ENCODE measurements around the gene YWHAE.
"Not testable (repeated sequence)": the region's sequence is repeated elsewhere in the genome, so short reads cannot be mapped to it uniquely, and the experiment has no call there.

Gene YWHAE

DNA sequence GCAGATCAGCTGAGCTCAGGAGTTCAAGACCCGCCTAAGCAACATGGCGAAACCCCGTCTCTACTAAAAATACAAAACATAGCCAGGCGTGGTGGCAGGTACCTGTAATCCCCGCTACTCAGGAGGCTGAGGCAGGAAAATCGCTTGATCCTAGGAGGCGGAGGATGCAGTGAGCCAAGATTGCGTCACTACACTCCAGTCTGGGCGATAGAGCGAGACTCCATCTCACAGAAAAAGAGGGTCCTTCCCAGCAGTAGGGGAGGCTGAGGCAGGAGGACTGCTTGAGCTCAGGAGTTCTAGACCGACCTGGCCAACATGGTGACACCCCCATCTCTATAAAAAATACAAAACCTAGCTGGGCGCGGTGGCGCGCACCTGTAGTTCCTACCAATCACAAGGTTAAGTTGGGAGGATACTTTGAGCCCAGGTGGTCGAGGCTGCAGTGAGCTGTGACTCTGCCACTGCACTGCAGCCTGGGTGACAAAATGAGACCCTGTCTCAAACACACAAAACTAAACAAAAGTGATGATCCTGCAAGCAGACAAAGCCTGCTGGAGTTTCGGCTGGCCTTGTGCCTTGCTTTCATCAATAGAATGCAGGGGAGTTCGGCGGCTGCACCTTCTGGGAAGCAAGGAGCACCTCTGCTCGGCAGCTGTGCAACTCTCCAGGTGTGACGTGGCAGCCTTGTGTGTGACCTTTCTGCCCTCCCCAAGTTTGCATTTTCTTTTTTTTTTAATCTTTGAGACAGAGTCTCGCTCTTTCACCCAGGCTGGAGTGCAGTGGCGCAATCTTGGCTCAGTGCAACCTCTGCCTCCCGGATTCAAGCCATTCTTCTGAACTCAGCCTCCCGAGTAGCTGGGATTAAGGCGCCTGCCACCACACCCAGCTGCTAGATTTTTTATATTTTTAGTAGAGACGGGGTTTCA, 12.4 kb upstream of the YWHAE start:
- DNase-seq (ENCODE audit: low read depth): no peak

DNA sequence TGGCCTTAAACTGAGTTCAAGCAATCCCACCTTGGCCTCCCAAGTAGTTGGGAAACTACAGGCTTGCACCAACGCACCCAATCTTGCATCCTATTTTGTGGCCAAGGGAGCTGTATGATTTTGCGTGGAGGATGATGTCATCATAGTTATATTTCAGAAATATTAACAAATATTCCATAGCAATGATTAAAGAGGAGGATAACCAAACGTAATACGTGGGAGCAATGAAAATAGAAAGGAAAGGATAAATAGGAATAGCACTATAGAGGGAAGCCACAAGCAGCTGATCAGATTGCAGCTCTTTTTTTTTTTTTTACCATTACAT, 2.2 kb upstream of the YWHAE start:
- DNase-seq (ENCODE audit: low read depth): no peak

DNA sequence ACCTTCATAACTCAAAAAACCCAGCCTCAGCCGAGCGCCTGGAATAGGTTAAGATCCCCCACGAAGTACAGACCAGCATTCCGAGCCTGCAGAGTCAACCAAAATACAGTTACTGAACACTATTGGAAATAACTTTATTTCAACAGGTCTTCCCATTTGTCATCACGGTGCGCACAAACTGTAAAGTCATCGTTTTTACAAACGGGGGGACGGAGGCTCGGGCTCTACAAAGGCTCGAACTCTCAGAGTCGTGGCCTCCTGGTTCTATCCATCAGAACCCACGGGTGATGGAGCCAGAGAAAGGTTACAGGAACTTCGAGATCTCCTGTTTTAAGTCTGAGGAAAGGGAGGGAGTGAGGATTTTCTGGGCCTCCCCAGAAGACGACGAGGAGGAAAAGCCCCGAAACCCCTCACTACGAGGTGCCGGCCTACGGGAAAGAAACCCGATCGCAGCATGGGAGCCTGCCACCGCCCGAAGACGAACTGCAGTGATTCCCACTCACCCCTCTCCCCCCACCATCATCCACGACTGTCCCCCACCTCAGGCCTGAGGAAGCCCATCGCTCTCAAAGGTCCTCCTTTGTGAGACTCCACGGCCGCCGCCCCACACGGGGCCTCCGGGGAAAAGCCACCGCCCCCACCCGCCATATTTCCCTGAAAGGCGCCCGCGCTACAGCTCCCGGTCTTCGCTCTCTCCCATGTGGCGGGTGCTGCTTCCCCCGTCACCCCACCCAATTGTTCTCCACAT, 917 bp downstream of the YWHAE start:
- DNase-seq (ENCODE audit: low read depth): no peak

DNA sequence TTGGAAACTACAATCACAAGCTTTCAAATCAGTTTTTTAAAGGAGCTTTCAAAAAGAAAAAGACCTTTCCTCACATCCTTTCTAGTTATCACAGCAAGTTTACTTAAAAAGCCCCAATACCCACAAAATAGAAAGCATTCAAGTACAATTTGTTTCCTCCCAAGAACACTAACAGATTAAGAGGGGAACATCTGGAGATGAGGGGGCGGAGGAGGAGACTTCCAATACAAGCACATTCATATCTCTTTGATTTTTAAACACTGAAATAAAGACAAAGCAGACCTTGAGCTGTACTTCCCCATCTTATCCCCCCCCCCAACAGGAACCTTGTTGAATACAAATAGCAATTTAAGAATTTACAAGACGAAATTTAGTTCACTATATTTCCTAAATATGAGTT, 2.0 kb downstream of the YWHAE start:
- DNase-seq (ENCODE audit: low read depth): no peak

DNA sequence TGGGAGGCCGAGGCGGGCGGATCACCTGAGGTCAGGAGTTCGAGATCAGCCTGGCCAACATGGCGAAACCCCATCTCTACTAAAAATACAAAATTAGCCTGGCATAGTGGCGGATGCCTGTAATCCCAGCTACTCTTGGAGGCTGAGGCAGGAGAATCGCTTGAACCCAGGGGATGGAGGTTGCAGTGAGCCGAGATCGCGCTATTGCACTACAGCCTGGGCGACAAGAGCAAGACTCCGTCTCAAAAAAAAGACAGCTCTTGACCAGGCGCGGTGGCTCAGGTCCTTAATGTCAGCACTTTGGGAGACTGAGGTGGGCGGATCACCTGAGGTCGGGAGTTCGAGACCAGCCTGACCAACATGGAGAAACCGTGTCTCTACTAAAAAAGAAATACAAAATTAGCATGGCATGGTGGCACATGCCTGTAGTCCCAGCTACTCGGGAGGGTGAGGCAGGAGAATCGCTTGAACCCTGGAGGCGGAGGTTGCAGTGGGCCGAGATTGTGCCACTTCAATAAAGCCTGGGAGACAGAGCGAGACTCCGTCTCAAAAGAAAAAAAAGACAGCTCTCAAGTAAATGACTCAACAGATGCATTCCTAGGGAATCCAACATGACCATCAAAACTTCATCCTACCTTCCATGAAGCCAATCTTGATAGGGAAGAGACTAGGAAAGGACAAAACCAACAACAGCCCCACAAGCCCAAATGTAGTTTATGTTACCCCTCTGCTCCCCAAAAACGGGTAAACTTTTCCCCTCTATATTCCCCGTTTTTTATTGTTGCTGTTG, 4.0 kb downstream of the YWHAE start:
- not testable (repeated sequence) for DNase-seq (ENCODE audit: low read depth)

DNA sequence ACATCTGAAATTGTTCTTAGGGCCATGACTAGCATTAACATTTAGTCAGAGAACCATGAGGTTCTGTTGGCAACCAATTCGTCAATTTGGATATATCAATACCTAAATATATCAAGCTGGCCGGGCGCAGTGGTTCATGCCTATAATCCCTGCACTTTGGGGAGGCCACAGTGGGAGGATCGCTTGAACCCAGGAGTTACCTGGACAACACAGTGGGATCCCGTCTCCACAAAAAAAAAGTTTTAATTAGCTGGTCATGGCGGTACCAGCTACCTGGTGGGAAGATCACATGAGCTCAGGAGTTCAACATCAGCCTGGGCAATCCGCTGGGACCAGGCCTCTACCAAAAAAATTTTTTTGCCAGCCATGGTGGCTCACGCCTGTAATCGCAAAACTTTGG, 8.4 kb downstream of the YWHAE start:
- DNase-seq (ENCODE audit: low read depth): no peak

DNA sequence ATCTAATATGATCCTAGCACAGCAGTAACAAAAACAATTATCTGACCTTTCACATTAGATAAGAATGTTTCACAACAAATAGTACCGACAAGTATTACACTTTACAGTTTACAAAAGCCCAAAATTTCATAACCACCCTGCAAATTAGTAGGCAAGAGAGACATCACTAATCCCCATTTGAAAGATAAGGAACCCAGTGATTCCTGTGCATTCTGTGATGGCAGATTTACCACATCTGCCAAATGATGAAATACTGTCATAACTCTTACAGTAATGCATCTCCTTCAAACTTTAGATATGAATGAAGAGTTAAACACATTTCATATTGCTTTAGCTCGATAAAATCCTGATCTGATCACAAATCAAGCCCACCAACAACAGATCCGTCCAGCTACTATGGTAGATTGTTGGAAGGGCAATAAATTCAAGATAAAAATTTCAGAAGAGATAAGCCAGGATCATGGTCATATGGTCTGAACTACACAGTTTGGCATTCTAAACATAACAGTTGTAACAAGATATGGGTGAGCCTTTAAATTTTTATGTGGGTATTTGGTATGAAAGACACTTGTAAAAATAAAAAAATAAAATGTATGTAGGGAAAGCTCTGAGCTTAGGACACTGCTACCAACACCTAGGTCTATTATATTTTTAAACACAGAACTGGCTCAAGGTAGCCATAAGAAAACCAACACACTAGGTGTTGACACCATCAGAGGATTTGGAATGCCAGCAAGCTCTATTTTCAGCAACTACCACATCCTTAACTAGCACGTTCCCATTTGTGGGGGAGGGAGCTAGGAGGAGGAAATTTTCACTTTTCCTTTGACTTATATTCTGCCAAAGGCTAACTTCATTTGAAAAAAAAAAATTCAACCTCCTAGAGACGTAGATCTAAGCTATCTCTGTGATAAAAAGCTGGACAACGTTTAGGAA, 9.3 kb downstream of the YWHAE start:
- DNase-seq (ENCODE audit: low read depth): no peak

DNA sequence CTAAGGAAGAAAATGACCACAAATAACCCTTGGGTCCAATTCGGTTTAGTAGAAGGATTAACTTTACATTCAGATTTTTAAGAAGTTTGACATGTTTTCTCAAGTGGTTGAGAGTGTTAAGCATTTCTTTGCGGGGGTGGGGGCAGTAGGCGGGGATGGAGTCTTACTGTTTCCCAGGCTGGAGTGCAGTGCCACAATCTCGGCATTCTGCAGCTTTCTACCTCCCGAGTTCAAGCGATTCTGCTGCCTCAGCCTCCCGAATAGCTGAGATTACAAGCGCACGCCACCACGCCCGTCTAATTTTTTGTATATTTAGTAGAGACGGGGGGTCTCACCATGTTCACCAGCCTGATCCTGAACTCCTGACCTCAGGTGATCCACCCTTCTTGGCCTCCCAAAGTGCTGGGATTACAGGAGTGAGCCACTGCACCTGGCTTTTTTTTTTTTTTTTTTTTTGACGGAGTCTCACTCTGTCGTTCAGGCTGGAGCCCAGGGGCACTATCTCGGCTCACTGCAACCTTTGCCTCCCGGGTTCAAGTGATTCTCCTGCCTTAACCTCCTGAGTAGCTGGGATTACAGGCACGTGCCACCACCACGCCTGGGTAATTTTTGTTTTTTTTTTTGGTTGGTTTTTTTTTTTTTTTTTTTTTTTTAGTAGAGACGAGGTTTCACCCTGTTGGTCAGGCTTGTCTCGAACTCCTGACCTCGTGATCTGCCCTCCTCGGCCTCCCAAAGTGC, 12.4 kb downstream of the YWHAE start:
- DNase-seq (ENCODE audit: low read depth): not testable (repeated sequence)

DNA sequence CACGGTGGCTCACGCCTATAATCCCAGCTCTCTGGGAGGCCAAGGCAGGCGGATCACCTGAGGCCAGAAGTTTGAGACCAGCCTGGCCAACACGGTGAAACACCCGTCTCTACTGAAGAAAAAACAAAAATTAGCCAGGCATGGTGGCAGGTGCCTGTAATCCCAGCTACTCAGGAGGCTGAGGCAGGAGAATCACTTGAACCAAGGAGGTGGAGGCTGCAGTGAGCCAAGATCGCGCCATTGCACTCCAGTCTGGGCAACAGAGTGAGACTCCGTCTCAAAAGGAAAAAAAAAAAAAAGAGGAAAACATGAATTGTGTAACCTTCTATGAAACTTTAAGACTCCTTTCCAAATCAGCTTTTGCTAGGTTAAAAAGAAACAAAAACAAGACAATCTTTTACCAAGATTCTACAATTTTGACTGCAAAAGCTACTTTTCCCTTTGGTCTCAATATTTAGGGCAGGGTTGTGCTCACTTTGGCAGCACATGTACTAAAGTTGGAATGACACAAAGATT, 13.3 kb downstream of the YWHAE start:
- not testable (repeated sequence) for DNase-seq (ENCODE audit: low read depth)

DNA sequence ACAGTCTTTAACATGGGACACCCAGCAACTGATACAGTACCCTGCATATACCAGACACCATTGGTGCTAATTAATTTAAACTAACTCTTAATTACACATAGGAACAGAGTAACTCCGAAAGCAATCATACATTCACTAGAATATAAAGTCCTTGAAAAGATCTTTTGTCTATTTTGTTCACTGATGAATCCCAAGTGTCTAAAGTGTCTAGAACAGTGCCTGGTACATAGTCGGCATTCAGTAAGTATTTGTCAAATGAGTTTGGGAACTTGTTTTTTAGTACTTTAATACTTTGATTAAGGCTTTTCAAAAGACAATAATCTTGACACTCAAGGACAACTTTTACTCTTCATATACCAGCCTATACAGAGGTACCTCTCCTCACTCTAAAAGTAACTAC, 13.8 kb downstream of the YWHAE start:
- DNase-seq (ENCODE audit: low read depth): no peak

DNA sequence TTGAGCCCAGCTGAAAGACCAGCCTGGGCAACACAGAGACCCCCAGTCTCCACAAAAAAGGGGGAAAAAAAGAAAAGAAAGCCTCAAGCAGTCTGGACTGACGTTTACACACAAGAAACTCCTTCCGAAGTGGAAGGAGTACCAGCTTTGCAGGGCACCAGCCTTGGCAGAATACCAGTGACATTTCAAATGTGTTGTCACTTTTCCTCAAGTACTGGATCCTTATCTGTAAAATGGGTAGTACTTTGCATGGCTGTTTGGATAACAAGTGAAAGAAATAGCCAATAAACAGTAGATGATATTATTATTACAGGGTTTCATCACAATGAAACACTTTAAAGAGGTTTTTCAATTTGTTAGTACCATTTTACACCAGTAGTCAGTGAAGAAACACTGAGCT, 14.2 kb downstream of the YWHAE start:
- DNase-seq (ENCODE audit: low read depth): no peak

DNA sequence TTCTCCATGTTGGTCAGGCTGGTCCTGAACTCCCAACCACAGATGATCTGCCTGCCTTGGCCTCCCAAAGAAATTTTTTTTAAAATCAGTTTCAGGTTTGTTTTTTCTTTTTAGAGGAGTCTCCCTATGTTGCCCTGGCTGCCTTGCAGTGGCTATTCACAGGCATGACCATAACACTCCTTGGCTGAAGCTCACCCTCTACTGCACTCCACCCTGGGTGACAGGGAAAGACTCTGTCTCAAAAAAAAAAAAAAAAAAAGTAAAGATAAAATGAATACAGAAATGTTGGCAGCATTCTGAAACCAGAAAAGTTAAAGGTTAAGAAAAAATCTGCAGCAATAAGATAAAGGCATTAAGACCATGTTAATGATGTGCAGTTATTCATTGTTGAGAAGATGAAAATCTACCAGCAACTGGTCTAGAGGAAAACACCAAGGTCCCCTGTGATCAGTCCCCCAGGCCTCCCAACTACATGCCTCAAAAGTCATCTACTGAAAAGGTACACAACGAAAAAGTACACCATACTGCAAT, 15.1 kb downstream of the YWHAE start:
- no peak for DNase-seq (ENCODE audit: low read depth)

DNA sequence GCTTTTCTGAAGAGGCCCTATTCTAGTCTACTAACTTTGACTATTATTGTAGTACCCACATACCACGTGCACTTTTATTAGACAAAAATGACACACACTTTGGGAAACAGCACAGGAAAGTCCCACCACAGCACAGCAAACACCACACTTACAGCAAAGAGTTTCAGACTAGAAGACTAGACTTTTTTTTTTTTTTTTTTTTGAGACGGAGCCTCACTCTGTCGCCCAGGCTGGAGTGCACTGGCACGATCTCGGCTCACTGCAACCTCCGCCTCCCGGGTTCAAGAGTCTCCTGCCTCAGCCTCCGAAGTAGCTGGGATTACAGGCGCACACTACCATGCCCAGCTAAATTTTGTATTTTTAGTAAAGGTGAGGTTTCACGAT, 20.1 kb downstream of the YWHAE start:
- DNase-seq (ENCODE audit: low read depth): no peak

DNA sequence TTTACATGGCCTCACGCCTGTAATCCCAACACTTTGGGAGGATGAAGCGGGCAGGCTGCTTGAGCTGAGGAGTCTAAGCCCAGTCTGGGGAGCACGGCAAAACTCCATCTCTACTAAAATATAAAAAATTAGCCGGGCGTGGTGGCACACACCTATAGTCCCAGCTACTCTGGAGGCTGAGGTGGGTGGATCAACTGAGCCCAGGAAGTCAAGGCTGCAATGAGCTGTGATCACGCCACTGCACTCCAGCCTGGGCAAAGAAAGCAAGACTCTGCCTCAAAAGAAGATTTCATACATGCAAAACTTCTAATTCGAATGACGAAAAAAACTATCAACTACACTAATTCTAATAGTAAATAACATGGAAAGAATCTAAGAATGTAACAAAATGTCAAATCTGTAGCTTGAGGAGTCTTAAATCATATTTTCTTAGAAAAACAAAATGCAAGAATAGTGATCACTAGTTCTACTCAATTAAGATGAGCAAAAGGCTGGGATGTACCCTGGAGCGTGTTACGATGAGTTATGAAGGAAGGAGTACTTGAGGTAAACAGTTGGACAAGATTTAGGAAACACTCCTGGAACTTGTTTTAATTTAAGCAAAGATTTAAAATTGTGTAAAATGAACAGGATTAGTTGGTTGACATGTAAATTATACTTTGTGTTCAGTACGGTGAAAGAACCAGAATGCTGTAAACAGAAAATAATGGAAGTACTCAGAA, 20.7 kb downstream of the YWHAE start:
- DNase-seq (ENCODE audit: low read depth): no peak

DNA sequence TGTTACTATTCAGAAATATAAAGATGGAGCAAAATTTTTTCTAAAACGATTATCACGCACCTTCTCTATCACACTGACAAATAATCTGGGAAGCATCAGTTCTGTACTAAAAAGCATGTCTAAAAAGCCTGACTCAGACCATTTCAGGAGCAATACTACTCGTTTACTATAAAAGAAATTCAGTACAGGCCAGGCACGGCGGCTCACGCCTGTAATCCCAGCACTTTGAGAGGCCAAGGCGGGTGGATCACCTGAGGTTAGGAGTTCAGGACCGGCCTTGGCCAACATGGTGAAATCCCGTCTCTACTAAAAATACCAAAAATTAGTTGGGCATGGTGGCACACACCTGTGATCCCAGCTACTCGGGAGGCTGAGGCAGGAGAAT, 21.6 kb downstream of the YWHAE start:
- not testable (repeated sequence) for DNase-seq (ENCODE audit: low read depth)

DNA sequence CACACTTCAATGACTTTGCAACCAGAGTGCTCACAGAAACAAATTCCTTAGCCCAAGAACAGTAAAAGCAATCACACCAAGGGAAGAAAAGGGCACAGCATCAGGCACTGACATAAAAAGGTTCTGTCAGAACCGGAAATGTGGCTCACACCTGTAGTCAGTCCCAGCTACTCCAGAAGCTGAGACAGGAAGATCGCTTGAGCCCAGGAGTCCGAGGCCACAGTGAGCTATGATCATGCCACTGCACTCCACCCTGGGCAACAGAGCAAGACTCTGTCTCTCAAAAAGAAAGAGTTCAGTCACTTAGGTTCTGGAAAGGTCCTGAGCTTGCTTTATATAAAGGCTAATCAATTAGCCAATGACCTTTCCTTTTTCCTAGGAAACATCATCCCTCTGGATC, 22.7 kb downstream of the YWHAE start:
- DNase-seq (ENCODE audit: low read depth): no peak

DNA sequence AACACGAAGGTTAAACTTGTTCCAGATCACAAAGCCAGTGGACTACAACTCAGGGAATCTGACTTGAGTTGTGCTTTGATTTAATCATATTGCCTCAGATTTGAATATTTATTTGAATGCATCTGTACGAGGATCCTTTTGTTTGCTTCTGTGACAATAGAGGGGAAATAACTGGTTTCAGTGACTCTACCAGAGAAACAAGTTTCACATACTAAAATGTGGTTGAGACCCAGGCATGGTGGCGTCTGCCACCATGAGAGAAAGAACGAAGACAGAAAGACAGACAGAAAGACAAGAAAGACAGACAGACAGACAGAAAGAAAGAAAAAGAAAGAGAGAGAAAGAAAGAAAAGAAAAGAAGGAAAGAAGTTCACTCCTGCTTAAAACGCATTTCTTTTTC, 24.0 kb downstream of the YWHAE start:
- DNase-seq (ENCODE audit: low read depth): no peak

DNA sequence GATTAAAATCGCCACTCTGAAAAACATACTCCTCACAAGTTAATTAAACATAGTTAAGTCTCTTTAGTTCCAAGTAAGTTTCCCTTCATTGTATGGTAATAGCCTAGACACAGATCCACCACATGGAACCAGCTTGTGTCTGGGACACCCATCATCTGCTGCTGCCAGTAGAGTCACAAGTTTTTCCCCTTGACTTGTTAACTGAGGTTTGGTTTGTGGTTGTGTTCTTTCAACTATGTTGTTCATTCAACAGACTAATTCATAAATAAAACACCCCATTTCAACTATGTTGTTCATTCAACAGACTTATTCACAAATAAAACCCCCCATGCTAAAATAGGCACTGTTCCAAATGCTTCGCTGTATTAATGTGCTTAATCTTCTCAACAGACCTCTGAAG, 24.4 kb downstream of the YWHAE start:
- no peak for DNase-seq (ENCODE audit: low read depth)

DNA sequence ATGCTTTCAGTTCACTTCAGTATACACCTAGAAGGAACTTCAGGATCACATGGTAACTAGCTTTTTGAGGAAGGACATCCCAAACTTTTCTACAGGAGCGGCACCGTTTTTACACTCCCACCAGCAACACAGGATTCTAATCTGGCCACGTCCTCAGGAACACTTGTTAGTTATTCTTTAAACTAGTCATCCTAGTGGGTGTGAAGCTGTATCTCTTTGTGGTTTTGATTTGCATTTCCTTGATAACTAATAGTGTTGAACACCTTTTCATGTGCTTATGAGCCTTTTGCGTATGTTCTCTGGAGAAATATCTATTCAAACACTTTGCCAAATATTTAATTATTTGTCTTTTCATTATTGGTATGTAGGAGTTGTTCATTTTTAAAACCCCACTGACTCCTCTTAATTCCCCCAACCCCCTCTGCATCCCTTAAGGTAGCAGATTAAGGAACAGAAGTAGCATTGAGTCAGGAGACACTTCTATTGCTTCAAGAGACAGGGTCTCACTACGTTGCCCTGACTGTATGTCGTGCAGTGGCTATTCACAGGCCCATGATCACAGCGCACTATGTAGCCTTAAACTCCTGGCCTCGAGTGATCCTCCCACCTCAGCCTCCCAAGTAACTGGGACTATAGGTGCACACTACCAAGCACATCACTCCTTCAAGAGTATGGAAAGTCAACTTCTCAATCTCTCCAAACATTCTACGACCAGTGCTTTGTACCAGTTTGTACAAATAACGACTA, 25.4 kb downstream of the YWHAE start:
- DNase-seq (ENCODE audit: low read depth): no peak
